Activated T-cell treated with anti-CD3 and anti-CD28 coated beads, Interleukin-2, amount 50 U/mL, for 72 hours (primary cell): ENCODE results near the gene AP1G2. TPM values are rescaled to one million over a fixed set of nuclear protein-coding genes. Genes with fewer than 3 reads are reported as not detected.

Experiments
- ATAC-seq, 2 donors: fragments of 150-1000 bp; cut with Tn5 transposase; replicated peaks in 1 of 2; 2 replicates each; pipeline ENCODE4 v1.10.0; 2021; ENCODE audit warnings: moderate library complexity in 2 of 2, mild to moderate bottlenecking in 1 of 2
- DNase-seq, 2 donors: peaks; one replicate each; pipeline ENCODE4 v3.0.0; 2021 to 2022; ENCODE audit warnings: mixed read lengths in 1 of 2
- H3K27ac Mint-ChIP-seq: one replicate; pipeline ENCODE4 v1.8.0; 2022; ENCODE audit warnings: mild to moderate bottlenecking, moderate library complexity, mixed read lengths
- H3K27me3 Mint-ChIP-seq: one replicate; pipeline ENCODE4 v1.8.0; 2022; ENCODE audit warnings: low read depth, mixed read lengths
- H3K36me3 Mint-ChIP-seq, 2 donors: one replicate each; pipeline ENCODE4 v1.8.0; 2022; ENCODE audit warnings: mixed read lengths in 2 of 2, mild to moderate bottlenecking in 1 of 2; ENCODE audit not compliant: insufficient read depth in 2 of 2
- H3K4me1 Mint-ChIP-seq: one replicate; pipeline ENCODE4 v1.8.0; 2022; ENCODE audit warnings: low read depth, mixed read lengths
- H3K4me3 Mint-ChIP-seq, 2 donors: one replicate each; pipeline ENCODE4 v1.8.0; 2022; ENCODE audit warnings: mild to moderate bottlenecking in 2 of 2, mixed read lengths in 2 of 2, moderate library complexity in 2 of 2
- H3K9me3 Mint-ChIP-seq, 2 donors: one replicate each; pipeline ENCODE4 v1.8.0; 2022; ENCODE audit warnings: mixed read lengths in 2 of 2
- total RNA-seq, 2 donors: library from RNA; stranded (reverse); gene quantifications; one replicate each; pipeline ENCODE4 v1.2.3, GENCODE V29; 2022

The AP1G2 gene
- total RNA-seq, 2 donors from 2014 or later, result 211 to 233 TPM

- H3K4me3 Mint-ChIP-seq, result no peak overlapping the region
- no peaks in the 10 kb centered on the region for H3K36me3 Mint-ChIP-seq
- no peak for ATAC-seq
- H3K4me1 Mint-ChIP-seq, result no peaks in the 10 kb centered on the region
- no peak for DNase-seq
- no peak overlapping the region for H3K27ac Mint-ChIP-seq
- no peaks in the 10 kb centered on the region for H3K27me3 Mint-ChIP-seq
- no peaks in the 10 kb centered on the region for H3K9me3 Mint-ChIP-seq
Observed at GRCh38 chr14:23517650-23518326, 49.8 kb downstream of the AP1G2 start.

- Mint-ChIP-seq H3K4me1 (no peaks in the 10 kb centered on the region), H3K4me3 (no peak overlapping the region), H3K9me3 (no peaks in the 10 kb centered on the region), H3K27me3 (no peaks in the 10 kb centered on the region), H3K27ac (no peak overlapping the region), H3K36me3 (no peaks in the 10 kb centered on the region)
- ATAC-seq, result no peak
- no peak for DNase-seq
Observed at GRCh38 chr14:23514644-23514957, 53.0 kb downstream of the AP1G2 start.

- no peak for ATAC-seq
- no peaks in the 10 kb centered on the region for H3K36me3 Mint-ChIP-seq
- no peak overlapping the region for H3K27ac Mint-ChIP-seq
- H3K4me1 Mint-ChIP-seq, result no peaks in the 10 kb centered on the region
- no peak for DNase-seq
- H3K27me3 Mint-ChIP-seq, result no peaks in the 10 kb centered on the region
- no peaks in the 10 kb centered on the region for H3K9me3 Mint-ChIP-seq
- H3K4me3 Mint-ChIP-seq, result no peak overlapping the region
Observed at GRCh38 chr14:23513818-23514643, 53.6 kb downstream of the AP1G2 start.

GRCh38 chr14:23513005-23513817 lies 54.4 kb downstream of the AP1G2 start:
- no peak overlapping the region for H3K27ac Mint-ChIP-seq

GRCh38 chr14:23512156-23512555 lies 55.4 kb downstream of the AP1G2 start:
- Mint-ChIP-seq H3K27ac (no peak overlapping the region), H3K9me3 (no peaks in the 10 kb centered on the region), H3K4me1 (no peaks in the 10 kb centered on the region), H3K27me3 (no peaks in the 10 kb centered on the region), H3K4me3 (peak overlapping the region; percentile 39 to 70), H3K36me3 (no peaks in the 10 kb centered on the region)
- DNase-seq, result peak; percentile 7 to 8
- ATAC-seq, result peak in 1 of 2 donors; percentile 26

More at GRCh38 chr14:23513005-23513817, 54.4 kb downstream of the AP1G2 start:
- H3K4me1 Mint-ChIP-seq, result no peaks in the 10 kb centered on the region
- peak overlapping the region in 1 of 2 donors; percentile 52 for H3K4me3 Mint-ChIP-seq
- H3K9me3 Mint-ChIP-seq, result no peaks in the 10 kb centered on the region
- no peak for ATAC-seq
- DNase-seq, result no peak
- no peaks in the 10 kb centered on the region for H3K36me3 Mint-ChIP-seq
- no peaks in the 10 kb centered on the region for H3K27me3 Mint-ChIP-seq

Other genes with a start within 250 kb of the AP1G2 start
- 100 to 1,000 TPM; 188 to 189 TPM for gene PABPN1, start 246.3 kb downstream of the AP1G2 start, total RNA-seq
- 1 to 10 TPM; 6.3 to 8.6 TPM for gene SLC22A17, start 214.9 kb downstream of the AP1G2 start, total RNA-seq
- gene EFS, start 202.6 kb downstream of the AP1G2 start, total RNA-seq, result under 1 TPM in 1 of 2 donors, not detected in 1; 0.19 TPM
- not detected for gene IL25, start 195.0 kb downstream of the AP1G2 start, total RNA-seq
- gene CMTM5, start 190.7 kb downstream of the AP1G2 start, total RNA-seq, result under 1 TPM in 1 of 2 donors, not detected in 1; 0.30 TPM
- gene MYH6, start 159.5 kb downstream of the AP1G2 start, total RNA-seq, result 1 to 10 TPM in 1 of 2 donors, under 1 TPM in 1; 0.65 to 2.1 TPM
- under 1 TPM; 0.05 to 0.56 TPM for gene MYH7, start 132.1 kb downstream of the AP1G2 start, total RNA-seq
- gene NGDN, start 98.1 kb downstream of the AP1G2 start, total RNA-seq, result 10 to 100 TPM; 71.0 to 77.6 TPM
- 1 to 10 TPM; 1.9 to 3.7 TPM for gene ZFHX2, start 16.0 kb downstream of the AP1G2 start, total RNA-seq
- gene THTPA, start 11.5 kb downstream of the AP1G2 start, total RNA-seq, result 1 to 10 TPM; 6.5 to 7.4 TPM
- 1 to 10 TPM; 1.2 to 1.5 TPM for gene JPH4, start 11.0 kb upstream of the AP1G2 start, total RNA-seq
- gene DHRS2, start 68.6 kb upstream of the AP1G2 start, total RNA-seq, result 10 to 100 TPM in 1 of 2 donors, 1 to 10 TPM in 1; 5.0 to 10.6 TPM